WERI-Rb-1 (cell line): ENCODE results near the gene SPARC.

ENCODE experiments used
- DNase-seq: peaks from one replicate; pipeline ENCODE4 v3.0.0-alpha.2; 2020
- H3K27ac ChIP-seq: fragments of 250-450 bp; sonication (Bioruptor Pico); 2 replicates; pipeline ENCODE4 v1.5.1; 2020; ENCODE audit warnings: mild to moderate bottlenecking, moderate library complexity
- H3K27me3 ChIP-seq: fragments of 250-450 bp; sonication (Bioruptor Pico); 2 replicates; pipeline ENCODE4 v1.5.1; 2021; ENCODE audit warnings: mild to moderate bottlenecking, low read depth, moderate library complexity; ENCODE audit not compliant: insufficient read depth, severe bottlenecking
- H3K36me3 ChIP-seq: fragments of 250-450 bp; sonication (Bioruptor Pico); 2 replicates; pipeline ENCODE4 v1.5.1; 2020; ENCODE audit warnings: mild to moderate bottlenecking, moderate library complexity
- H3K4me3 ChIP-seq: 2 replicates; pipeline ENCODE4 v1.5.1; 2011; ENCODE audit warnings: low read depth, mild to moderate bottlenecking, control low read depth, low read length
- H3K9me3 ChIP-seq: fragments of 250-450 bp; sonication (Bioruptor Pico); 2 replicates; pipeline ENCODE4 v1.5.1; 2021; ENCODE audit warnings: mild to moderate bottlenecking, moderate library complexity; ENCODE audit not compliant: severe bottlenecking
- TF ChIP-seq, protein P1 (sequence below): IDR thresholded peaks from 2 replicates; pipeline ENCODE4 v1.5.1; 2011; ENCODE audit warnings: low read depth, mild to moderate bottlenecking, control low read depth, inconsistent platforms, low read length

The SPARC gene

GRCh38 chr5:151724360-151724759 lies 37.6 kb upstream of the SPARC start:
- Histone ChIP-seq H3K36me3 (no peaks in the 10 kb centered on the region), H3K27me3 (no peaks in the 10 kb centered on the region), H3K9me3 (peaks cover 4% of the 10 kb centered on the region), H3K27ac (no peak overlapping the region), H3K4me3 (no peak overlapping the region)
- TF ChIP-seq, protein P1, sequence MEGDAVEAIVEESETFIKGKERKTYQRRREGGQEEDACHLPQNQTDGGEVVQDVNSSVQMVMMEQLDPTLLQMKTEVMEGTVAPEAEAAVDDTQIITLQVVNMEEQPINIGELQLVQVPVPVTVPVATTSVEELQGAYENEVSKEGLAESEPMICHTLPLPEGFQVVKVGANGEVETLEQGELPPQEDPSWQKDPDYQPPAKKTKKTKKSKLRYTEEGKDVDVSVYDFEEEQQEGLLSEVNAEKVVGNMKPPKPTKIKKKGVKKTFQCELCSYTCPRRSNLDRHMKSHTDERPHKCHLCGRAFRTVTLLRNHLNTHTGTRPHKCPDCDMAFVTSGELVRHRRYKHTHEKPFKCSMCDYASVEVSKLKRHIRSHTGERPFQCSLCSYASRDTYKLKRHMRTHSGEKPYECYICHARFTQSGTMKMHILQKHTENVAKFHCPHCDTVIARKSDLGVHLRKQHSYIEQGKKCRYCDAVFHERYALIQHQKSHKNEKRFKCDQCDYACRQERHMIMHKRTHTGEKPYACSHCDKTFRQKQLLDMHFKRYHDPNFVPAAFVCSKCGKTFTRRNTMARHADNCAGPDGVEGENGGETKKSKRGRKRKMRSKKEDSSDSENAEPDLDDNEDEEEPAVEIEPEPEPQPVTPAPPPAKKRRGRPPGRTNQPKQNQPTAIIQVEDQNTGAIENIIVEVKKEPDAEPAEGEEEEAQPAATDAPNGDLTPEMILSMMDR = no peak
- no peak for DNase-seq

DNA sequence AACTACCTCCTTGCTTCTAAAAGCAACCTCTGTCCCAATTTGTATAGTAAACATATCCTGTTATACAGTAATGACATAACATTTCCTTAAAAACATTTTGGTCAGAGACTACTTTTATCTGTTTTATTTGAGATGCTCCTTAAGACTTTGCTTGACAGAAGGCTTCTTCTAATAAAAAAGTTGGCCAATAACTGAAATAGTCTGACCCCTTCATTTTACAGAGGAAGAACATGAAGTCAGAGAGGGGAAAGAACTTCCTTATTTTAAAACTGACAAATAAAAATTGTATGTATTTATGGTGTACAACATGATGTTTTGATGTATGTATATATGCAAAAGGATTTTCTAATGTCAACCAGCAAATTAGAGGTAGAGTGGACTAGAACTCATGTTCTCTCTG lies 35.8 kb upstream of the SPARC start:
- H3K4me3 ChIP-seq = no peak overlapping the region
- no peaks in the 10 kb centered on the region for H3K36me3 ChIP-seq
- no peak overlapping the region for H3K27ac ChIP-seq
- H3K9me3 ChIP-seq = no peaks in the 10 kb centered on the region
- H3K27me3 ChIP-seq = no peaks in the 10 kb centered on the region
- no peak for DNase-seq
- TF ChIP-seq, protein P1 = no peak

- no peak overlapping the region for H3K4me3 ChIP-seq
- DNase-seq = no peak
- H3K9me3 ChIP-seq = no peaks in the 10 kb centered on the region
- no peak overlapping the region for H3K27ac ChIP-seq
- no peaks in the 10 kb centered on the region for H3K27me3 ChIP-seq
- TF ChIP-seq, protein P1 = no peak
- H3K36me3 ChIP-seq = no peaks in the 10 kb centered on the region
Observed at GRCh38 chr5:151721812-151722391, 35.2 kb upstream of the SPARC start.

GRCh38 chr5:151721087-151721646 lies 34.5 kb upstream of the SPARC start:
- TF ChIP-seq, protein P1 = no peak
- H3K36me3 ChIP-seq = no peaks in the 10 kb centered on the region
- H3K27me3 ChIP-seq = no peaks in the 10 kb centered on the region
- DNase-seq = no peak
- H3K4me3 ChIP-seq = no peak overlapping the region
- H3K27ac ChIP-seq = no peak overlapping the region
- no peaks in the 10 kb centered on the region for H3K9me3 ChIP-seq

DNA sequence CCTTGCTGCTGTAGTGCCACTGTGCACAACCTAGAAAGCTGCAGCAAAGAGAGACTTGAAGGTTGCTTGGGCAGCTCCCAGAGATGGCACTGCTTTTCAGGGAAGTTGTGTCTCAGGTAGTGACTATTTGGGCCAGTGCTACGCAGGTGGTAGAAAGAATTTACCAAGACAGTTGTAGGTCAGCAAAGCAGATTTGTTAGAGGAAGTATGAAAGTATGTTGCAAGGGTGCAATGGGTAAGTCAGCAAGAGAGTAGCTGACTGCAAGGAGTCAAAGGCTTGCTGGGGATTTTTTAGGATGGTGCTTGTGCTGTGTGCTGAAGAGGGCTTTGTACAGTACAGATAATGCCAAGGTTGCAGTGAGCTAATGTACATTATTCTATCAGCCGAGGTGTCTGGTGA lies 33.5 kb upstream of the SPARC start:
- no peak for DNase-seq
- TF ChIP-seq, protein P1 = no peak

More for the DNA sequence above, 33.5 kb upstream of the SPARC start:
- no peaks in the 10 kb centered on the region for H3K36me3 ChIP-seq
- no peak overlapping the region for H3K27ac ChIP-seq
- no peaks in the 10 kb centered on the region for H3K27me3 ChIP-seq
- H3K9me3 ChIP-seq = no peaks in the 10 kb centered on the region
- no peak overlapping the region for H3K4me3 ChIP-seq
